Measurements from ENCODE around the gene OXCT2. TPM values are rescaled to one million over a fixed set of nuclear protein-coding genes. Genes with fewer than 3 reads are reported as not detected.
"Not testable (repeated sequence)": the region's sequence is repeated elsewhere in the genome, so short reads cannot be mapped to it uniquely, and the experiment has no call there.

OXCT2 gene
- total RNA-seq, 1 donor from 2014 or later: 2.1 TPM

DNA sequence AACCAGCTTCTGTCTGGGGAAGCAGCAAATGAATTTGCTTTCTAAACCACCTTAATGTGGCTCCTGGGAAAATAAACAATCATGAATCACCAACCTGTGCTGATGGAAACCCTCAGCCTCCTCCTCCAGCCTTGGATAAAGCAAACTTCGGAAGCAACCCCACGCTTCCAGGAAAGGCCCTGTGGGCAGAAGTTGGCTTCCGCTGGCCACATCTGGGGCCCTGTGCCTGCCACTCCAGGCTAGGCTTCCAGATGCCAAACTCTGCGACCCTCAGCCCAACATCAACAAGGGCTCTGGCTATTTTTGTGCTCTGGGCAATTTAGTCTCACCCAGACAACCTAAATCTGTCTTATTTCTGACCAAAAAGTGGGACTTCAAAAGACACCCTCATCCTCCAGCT is 6.2 kb upstream of the OXCT2 start:
- Histone ChIP-seq H3K27me3 (peaks cover 27% of the 10 kb centered on the region), H2AFZ (replicated peaks) (no peak overlapping the region), H3K4me3 (no peak overlapping the region), H3K79me2 (ENCODE audit: low read depth) (no peaks in the 10 kb centered on the region), H3K27ac (no peak overlapping the region), H3K9me3 (ENCODE audit: low read depth) (no peaks in the 10 kb centered on the region), H3K4me2 (no peak overlapping the region), H3F3A (ENCODE audit: low read depth) (no peaks in the 10 kb centered on the region), H3K36me3 (no peaks in the 10 kb centered on the region), H3K4me1 (no peaks in the 10 kb centered on the region), H4K20me1 (ENCODE audit: low read depth) (no peaks in the 10 kb centered on the region), H3K9ac (no peak overlapping the region)
- Mint-ChIP-seq H3K4me1 (peaks cover 4% of the 10 kb centered on the region), H3K36me3 (no peaks in the 10 kb centered on the region), H3K27me3 (ENCODE audit: insufficient read depth, low read depth) (peaks cover 3% of the 10 kb centered on the region), H3K27ac (no peak overlapping the region), H3K4me3 (no peak overlapping the region), H3K9me3 (no peaks in the 10 kb centered on the region)
- TF ChIP-seq, protein P1, sequence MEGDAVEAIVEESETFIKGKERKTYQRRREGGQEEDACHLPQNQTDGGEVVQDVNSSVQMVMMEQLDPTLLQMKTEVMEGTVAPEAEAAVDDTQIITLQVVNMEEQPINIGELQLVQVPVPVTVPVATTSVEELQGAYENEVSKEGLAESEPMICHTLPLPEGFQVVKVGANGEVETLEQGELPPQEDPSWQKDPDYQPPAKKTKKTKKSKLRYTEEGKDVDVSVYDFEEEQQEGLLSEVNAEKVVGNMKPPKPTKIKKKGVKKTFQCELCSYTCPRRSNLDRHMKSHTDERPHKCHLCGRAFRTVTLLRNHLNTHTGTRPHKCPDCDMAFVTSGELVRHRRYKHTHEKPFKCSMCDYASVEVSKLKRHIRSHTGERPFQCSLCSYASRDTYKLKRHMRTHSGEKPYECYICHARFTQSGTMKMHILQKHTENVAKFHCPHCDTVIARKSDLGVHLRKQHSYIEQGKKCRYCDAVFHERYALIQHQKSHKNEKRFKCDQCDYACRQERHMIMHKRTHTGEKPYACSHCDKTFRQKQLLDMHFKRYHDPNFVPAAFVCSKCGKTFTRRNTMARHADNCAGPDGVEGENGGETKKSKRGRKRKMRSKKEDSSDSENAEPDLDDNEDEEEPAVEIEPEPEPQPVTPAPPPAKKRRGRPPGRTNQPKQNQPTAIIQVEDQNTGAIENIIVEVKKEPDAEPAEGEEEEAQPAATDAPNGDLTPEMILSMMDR (IDR thresholded peaks at IDR 0.05): no peak
- TF ChIP-seq EZH2phosphoT487 (IDR thresholded peaks at IDR 0.05): no peak
- DNase-seq (ENCODE audit: low spot score): no peak

- H3K4me3 ChIP-seq: no peak overlapping the region
- Mint-ChIP-seq H3K27me3 (ENCODE audit: insufficient read depth, low read depth) (peaks cover 3% of the 10 kb centered on the region), H3K4me1 (peaks cover 4% of the 10 kb centered on the region), H3K36me3 (no peaks in the 10 kb centered on the region), H3K9me3 (no peaks in the 10 kb centered on the region), H3K27ac (no peak overlapping the region), H3K4me3 (no peak overlapping the region)
- no peaks in the 10 kb centered on the region for H4K20me1 ChIP-seq (ENCODE audit: low read depth)
- no peak overlapping the region for H3K27ac ChIP-seq
- no peak for TF ChIP-seq EZH2 (IDR thresholded peaks at IDR 0.05)
- TF ChIP-seq, protein P1 (IDR thresholded peaks at IDR 0.05): no peak
- no peak for TF ChIP-seq EZH2phosphoT487 (IDR thresholded peaks at IDR 0.05)
- no peaks in the 10 kb centered on the region for H3K9me3 ChIP-seq (ENCODE audit: low read depth)
- DNase-seq (ENCODE audit: low spot score): no peak
- peaks cover 27% of the 10 kb centered on the region for H3K27me3 ChIP-seq
- H3F3A ChIP-seq (ENCODE audit: low read depth): no peaks in the 10 kb centered on the region
- H3K9ac ChIP-seq: no peak overlapping the region
- H3K4me2 ChIP-seq: no peak overlapping the region
- no peak overlapping the region for H2AFZ ChIP-seq (replicated peaks)
- no peaks in the 10 kb centered on the region for H3K4me1 ChIP-seq
- H3K36me3 ChIP-seq: no peaks in the 10 kb centered on the region
- H3K79me2 ChIP-seq (ENCODE audit: low read depth): no peaks in the 10 kb centered on the region
Measured at GRCh38 chr1:39776886-39777285, 5.7 kb upstream of the OXCT2 start.

DNA sequence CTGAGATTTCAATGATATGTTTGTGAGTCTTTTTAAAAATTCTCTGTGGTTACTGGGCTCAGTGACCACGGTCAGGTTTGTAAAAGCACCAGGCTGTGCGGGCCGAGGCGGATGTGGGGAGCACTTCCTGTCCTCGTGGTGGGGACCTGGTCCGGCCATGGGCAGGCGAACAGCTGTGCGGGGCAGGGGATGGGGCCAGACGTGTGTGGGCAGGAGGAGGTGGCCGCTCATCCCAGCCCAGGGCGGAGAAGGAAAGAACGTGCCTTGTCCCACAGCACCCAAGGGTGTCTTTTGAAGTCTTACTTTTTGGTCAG is 5.2 kb upstream of the OXCT2 start:
- Histone ChIP-seq H3K4me1 (no peaks in the 10 kb centered on the region), H3K4me3 (no peak overlapping the region), H3F3A (ENCODE audit: low read depth) (no peaks in the 10 kb centered on the region), H3K27ac (no peak overlapping the region), H3K27me3 (peaks cover 26% of the 10 kb centered on the region), H4K20me1 (ENCODE audit: low read depth) (no peaks in the 10 kb centered on the region), H3K79me2 (ENCODE audit: low read depth) (no peaks in the 10 kb centered on the region), H3K9ac (no peak overlapping the region), H3K36me3 (no peaks in the 10 kb centered on the region), H2AFZ (replicated peaks) (no peak overlapping the region), H3K9me3 (ENCODE audit: low read depth) (no peaks in the 10 kb centered on the region), H3K4me2 (no peak overlapping the region)
- no peaks in the 10 kb centered on the region for H3K9me3 Mint-ChIP-seq
- DNase-seq (ENCODE audit: low spot score): no peak
- peaks cover 3% of the 10 kb centered on the region for H3K27me3 Mint-ChIP-seq (ENCODE audit: insufficient read depth, low read depth)
- no peak for TF ChIP-seq EZH2phosphoT487 (IDR thresholded peaks at IDR 0.05)
- no peaks in the 10 kb centered on the region for H3K36me3 Mint-ChIP-seq
- H3K4me1 Mint-ChIP-seq: peaks cover 4% of the 10 kb centered on the region
- H3K27ac Mint-ChIP-seq: no peak overlapping the region
- no peak overlapping the region for H3K4me3 Mint-ChIP-seq

GRCh38 chr1:39775676-39776399 is 4.7 kb upstream of the OXCT2 start:
- H3K4me3 ChIP-seq; H3K27ac ChIP-seq; DNase-seq (ENCODE audit: low spot score); H3K9ac ChIP-seq; H3F3A ChIP-seq (ENCODE audit: low read depth); H3K4me1 ChIP-seq; H3K9me3 Mint-ChIP-seq; H3K4me2 ChIP-seq; H3K36me3 Mint-ChIP-seq; H3K4me3 Mint-ChIP-seq; H3K27ac Mint-ChIP-seq; H2AFZ ChIP-seq (replicated peaks); H3K36me3 ChIP-seq; H4K20me1 ChIP-seq (ENCODE audit: low read depth); H3K4me1 Mint-ChIP-seq; H3K27me3 Mint-ChIP-seq (ENCODE audit: insufficient read depth, low read depth); H3K9me3 ChIP-seq (ENCODE audit: low read depth); H3K79me2 ChIP-seq (ENCODE audit: low read depth): not testable (repeated sequence)
- peaks cover 26% of the 10 kb centered on the region for H3K27me3 ChIP-seq

DNA sequence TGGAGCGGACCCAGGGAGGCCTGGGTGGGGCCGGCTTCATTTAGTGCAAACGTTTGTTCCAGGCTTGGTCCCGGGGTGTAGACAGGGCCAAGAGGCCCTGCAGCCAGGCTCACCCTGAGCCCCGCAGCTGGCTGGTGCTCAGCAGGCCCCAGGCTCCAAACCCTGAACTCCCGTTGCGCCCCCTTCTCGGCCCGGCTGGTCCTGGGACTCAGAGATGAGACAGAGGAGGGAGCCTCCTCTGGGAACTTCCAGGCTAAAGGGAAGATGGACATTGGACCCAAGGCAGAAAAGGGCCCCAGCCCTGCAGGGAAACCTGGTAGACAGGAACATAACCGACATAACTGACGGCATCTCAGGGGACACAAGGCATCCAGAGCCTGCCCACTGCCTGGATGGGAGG is 4.0 kb upstream of the OXCT2 start:
- not testable (repeated sequence) for H3K36me3 ChIP-seq; H2AFZ ChIP-seq (replicated peaks); DNase-seq (ENCODE audit: low spot score); H3K9me3 ChIP-seq (ENCODE audit: low read depth); H3K4me3 Mint-ChIP-seq; H3K9me3 Mint-ChIP-seq; H3K27ac Mint-ChIP-seq; H4K20me1 ChIP-seq (ENCODE audit: low read depth); H3K36me3 Mint-ChIP-seq; H3K4me3 ChIP-seq; H3K4me1 ChIP-seq; H3K27me3 Mint-ChIP-seq (ENCODE audit: insufficient read depth, low read depth); H3F3A ChIP-seq (ENCODE audit: low read depth); H3K4me2 ChIP-seq; H3K4me1 Mint-ChIP-seq; H3K79me2 ChIP-seq (ENCODE audit: low read depth); H3K27ac ChIP-seq; H3K9ac ChIP-seq
- peaks cover 23% of the 10 kb centered on the region for H3K27me3 ChIP-seq

DNA sequence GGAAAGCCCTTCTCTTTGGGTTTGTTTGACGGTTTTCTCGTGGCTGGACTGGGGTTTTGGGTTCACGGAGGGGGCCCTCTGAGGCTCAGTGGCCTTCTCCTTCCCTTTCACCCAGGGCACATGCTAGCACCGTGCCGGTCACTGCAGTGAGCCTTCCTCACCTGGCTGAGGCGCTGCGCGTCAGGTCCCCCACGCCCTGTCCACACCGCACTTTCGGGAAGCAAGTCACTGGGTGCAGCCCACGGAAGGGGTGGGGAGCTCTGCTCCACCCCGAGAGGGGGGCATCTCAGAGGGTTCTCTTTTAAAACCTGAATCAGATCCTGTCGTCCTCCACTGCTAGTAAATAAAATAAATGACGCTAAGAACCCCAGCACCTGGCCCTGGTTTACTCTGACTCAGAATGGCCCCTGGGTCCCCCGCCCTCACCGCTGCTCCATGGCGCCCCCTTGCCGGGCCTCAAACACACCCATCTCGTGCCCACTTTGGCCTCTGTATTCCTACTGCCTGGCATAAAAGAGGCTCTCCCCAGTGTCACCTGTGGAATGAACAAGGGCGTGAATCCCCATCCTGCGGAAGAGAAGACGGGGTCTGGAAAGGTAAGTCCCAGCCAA is 2.3 kb upstream of the OXCT2 start:
- H3K4me3 Mint-ChIP-seq; H3K9me3 ChIP-seq (ENCODE audit: low read depth); H3K4me1 ChIP-seq; DNase-seq (ENCODE audit: low spot score); H3K36me3 Mint-ChIP-seq; H3F3A ChIP-seq (ENCODE audit: low read depth); H3K4me3 ChIP-seq; H3K27ac ChIP-seq; H3K27ac Mint-ChIP-seq; H3K9me3 Mint-ChIP-seq; H3K79me2 ChIP-seq (ENCODE audit: low read depth); H3K9ac ChIP-seq; H3K4me2 ChIP-seq; H3K27me3 Mint-ChIP-seq (ENCODE audit: insufficient read depth, low read depth); H2AFZ ChIP-seq (replicated peaks); H3K36me3 ChIP-seq; H4K20me1 ChIP-seq (ENCODE audit: low read depth); H3K4me1 Mint-ChIP-seq: not testable (repeated sequence)
- peaks cover 28% of the 10 kb centered on the region for H3K27me3 ChIP-seq

Data from neural progenitor cell (in vitro differentiated cells).